Hindlimb muscle (tissue), 1 donor: ENCODE data around the gene CSHL1. TPM values are rescaled to one million over a fixed set of nuclear protein-coding genes. Genes with fewer than 3 reads are reported as not detected.
"Not testable (repeated sequence)": the region's sequence is repeated elsewhere in the genome, so short reads cannot be mapped to it uniquely, and the experiment has no call there.

Experiments used
- DNase-seq: peaks from one replicate; pipeline ENCODE4 v3.0.0-alpha.2; 2013
- polyA plus RNA-seq: library from polyadenylated mRNA; unstranded; fragments of 120-200 nt; gene quantifications from one replicate; pipeline ENCODE4 v1.2.1, GENCODE V29; 2013; ENCODE audit not compliant: insufficient read length

The CSHL1 gene
- polyA plus RNA-seq, 1 donor: not detected

- no peak for DNase-seq
Measured at GRCh38 chr17:63939884-63940283, 28.8 kb upstream of the CSHL1 start.

- DNase-seq: no peak
Measured at GRCh38 chr17:63939401-63939800, 28.3 kb upstream of the CSHL1 start.

GRCh38 chr17:63937920-63938319 is 26.9 kb upstream of the CSHL1 start:
- no peak for DNase-seq

- no peak for DNase-seq
Measured at GRCh38 chr17:63937319-63937718, 26.3 kb upstream of the CSHL1 start.

- no peak for DNase-seq
Measured at GRCh38 chr17:63934183-63935112, 23.4 kb upstream of the CSHL1 start.

- no peak for DNase-seq
Measured at GRCh38 chr17:63933598-63933997, 22.5 kb upstream of the CSHL1 start.

GRCh38 chr17:63932721-63933120 is 21.7 kb upstream of the CSHL1 start:
- no peak for DNase-seq

GRCh38 chr17:63931981-63932561 is 21.0 kb upstream of the CSHL1 start, which contains the start of gene CD79B:
TSS of gene CD79B (minus strand) at chr17:63932331. CDS start at chr17:63932261, 70 bp downstream.
- no peak for DNase-seq

GRCh38 chr17:63930951-63931575 is 20.0 kb upstream of the CSHL1 start:
- DNase-seq: no peak

- no peak for DNase-seq
Measured at GRCh38 chr17:63929860-63930766, 19.1 kb upstream of the CSHL1 start.

GRCh38 chr17:63928966-63929695 is 18.1 kb upstream of the CSHL1 start:
- DNase-seq: no peak

- no peak for DNase-seq
Measured at GRCh38 chr17:63928172-63928666, 17.2 kb upstream of the CSHL1 start.

GRCh38 chr17:63927464-63928171 is 16.6 kb upstream of the CSHL1 start:
- DNase-seq: no peak

- no peak for DNase-seq
Measured at GRCh38 chr17:63926164-63926563, 15.1 kb upstream of the CSHL1 start.

- DNase-seq: no peak
Measured at GRCh38 chr17:63925615-63926014, 14.6 kb upstream of the CSHL1 start.

GRCh38 chr17:63922402-63922801 is 11.3 kb upstream of the CSHL1 start:
- not testable (repeated sequence) for DNase-seq

- not testable (repeated sequence) for DNase-seq
Measured at GRCh38 chr17:63920779-63921178, 9.7 kb upstream of the CSHL1 start.

GRCh38 chr17:63920050-63920449 is 9.0 kb upstream of the CSHL1 start:
- DNase-seq: not testable (repeated sequence)

- peak; percentile 54 for DNase-seq
Measured at GRCh38 chr17:63919311-63919723, 8.3 kb upstream of the CSHL1 start.

- DNase-seq: not testable (repeated sequence)
Measured at GRCh38 chr17:63918789-63919305, 7.8 kb upstream of the CSHL1 start, which contains the start of gene GH1. TSS of gene GH1 (minus strand) at chr17:63918839. CDS start at chr17:63918776, 63 bp downstream.
